ENCODE data around the gene RPA3. TPM values are rescaled to one million over a fixed set of nuclear protein-coding genes. Genes with fewer than 3 reads are reported as not detected.

RPA3 gene
- total and polyA plus RNA-seq, 9 of the 15 experiments (the other 6 are each of a cell fraction or from before 2014, with no cell fraction given): 68.5 to 265 (median 125) TPM

- FAIRE-seq (no peak), ATAC-seq (no peak), DNase-seq (ENCODE audit: extremely low read depth in 1 of 4, low spot score in 3 of 4) (no peak)
- H3K27me3 ChIP-seq (ENCODE audit: control insufficient read depth in 2 of 2, insufficient read depth in 2 of 2, low read length in 2 of 2): no peaks in the 10 kb centered on the region
- in situ Hi-C loops (cut with MboI): no loop called here
- WGBS (ENCODE audit: insufficient coverage, low coverage, missing lambda C conversion rate): 44% methylated on average over 3 of the region's 3 CpGs
- no peak overlapping the region for H3K4me2 ChIP-seq (ENCODE audit: insufficient read depth, low read length)
- H3K4me3 ChIP-seq: no peak overlapping the region
- no peaks in the 10 kb centered on the region for H3K9me1 ChIP-seq (ENCODE audit: control insufficient read depth, insufficient read depth, low read length)
- no peaks in the 10 kb centered on the region for H3K9me3 ChIP-seq (replicated peaks; ENCODE audit: control insufficient read depth, insufficient read depth, low read depth, low read length)
- BruUV-seq (replicated peaks): no TSS peak
- H3K27ac ChIP-seq (ENCODE audit: extremely low read depth, low read depth, low read length): no peak overlapping the region
- no peaks in the 10 kb centered on the region for H4K20me1 ChIP-seq (replicated peaks; ENCODE audit: control insufficient read depth, insufficient read depth, low read length)
- POLR2A ChIA-PET: no interaction called here
- TF ChIP-seq KHSRP (IDR thresholded peaks at IDR 0.05): no peak
- no peak for TF ChIP-seq MAZ (CRISPR knock-in tag; conservative IDR thresholded peaks at IDR 0.05 in 1 of 2, IDR thresholded peaks at IDR 0.05 in 1 of 2)
- no peak for TF ChIP-seq NFYB (IDR thresholded peaks at IDR 0.05; ENCODE audit: extremely low read depth, insufficient read length)
- no peak for TF ChIP-seq POLR3G (IDR thresholded peaks at IDR 0.05; ENCODE audit: extremely low read depth, insufficient read length, insufficient replicate concordance)
- no peak for TF ChIP-seq PCBP2 (IDR thresholded peaks at IDR 0.05; ENCODE audit: low read depth, low read length, poor library complexity, severe bottlenecking)
- no peak for TF ChIP-seq ADNP (tag; IDR thresholded peaks at IDR 0.05)
- no peak for TF ChIP-seq ZNF512 (tag; IDR thresholded peaks at IDR 0.05)
- no peak for TF ChIP-seq ATF7 (IDR thresholded peaks at IDR 0.05)
- no peak for TF ChIP-seq SMAD3 (CRISPR knock-in tag; conservative IDR thresholded peaks at IDR 0.05)
- TF ChIP-seq ILK (tag; IDR thresholded peaks at IDR 0.05; ENCODE audit: borderline replicate concordance, low read depth): no peak
- H3K36me3 ChIP-seq (ENCODE audit: control insufficient read depth, insufficient read depth, low read length): no peaks in the 10 kb centered on the region
- intact Hi-C loops (cut with micrococcal nuclease): no loop called here
- H2AFZ ChIP-seq (ENCODE audit: low read depth, low read length): no peak overlapping the region
- no peaks in the 10 kb centered on the region for H3K79me2 ChIP-seq (ENCODE audit: control insufficient read depth, insufficient read depth, low read length)
- H3K9ac ChIP-seq (ENCODE audit: insufficient read depth in 1 of 2, low read depth in 2 of 2, low read length in 2 of 2): no peak overlapping the region
- CTCF ChIA-PET (ENCODE audit: low intra/inter-chr PET ratio): no interaction called here
- H3K4me1 ChIP-seq (replicated peaks in 1 of 2; ENCODE audit: control insufficient read depth in 2 of 2, insufficient read depth in 2 of 2, low read length in 2 of 2): no peaks in the 10 kb centered on the region
Measured at GRCh38 chr7:7756577-7756976, 38.2 kb upstream of the RPA3 start.
